A375 (cell line): Measurements from ENCODE around the gene NDUFV1. TPM values are rescaled to one million over a fixed set of nuclear protein-coding genes. Genes with fewer than 3 reads are reported as not detected.

ENCODE experiments used
- small RNA-seq: library from RNA; depleted of rRNA; stranded (forward); fragments of <200 nt; gene quantifications from one replicate; pipeline ENCODE3, GENCODE V24; 2014
- total RNA-seq: library from RNA; depleted of rRNA; stranded (reverse); fragments of >200 nt; shearing (Covaris generic); gene quantifications from 2 replicates; pipeline ENCODE4 v1.2.3, GENCODE V29; 2014; rRNA removed

Gene NDUFV1
- total RNA-seq: 310 and 343 TPM in 2 replicates

DNA sequence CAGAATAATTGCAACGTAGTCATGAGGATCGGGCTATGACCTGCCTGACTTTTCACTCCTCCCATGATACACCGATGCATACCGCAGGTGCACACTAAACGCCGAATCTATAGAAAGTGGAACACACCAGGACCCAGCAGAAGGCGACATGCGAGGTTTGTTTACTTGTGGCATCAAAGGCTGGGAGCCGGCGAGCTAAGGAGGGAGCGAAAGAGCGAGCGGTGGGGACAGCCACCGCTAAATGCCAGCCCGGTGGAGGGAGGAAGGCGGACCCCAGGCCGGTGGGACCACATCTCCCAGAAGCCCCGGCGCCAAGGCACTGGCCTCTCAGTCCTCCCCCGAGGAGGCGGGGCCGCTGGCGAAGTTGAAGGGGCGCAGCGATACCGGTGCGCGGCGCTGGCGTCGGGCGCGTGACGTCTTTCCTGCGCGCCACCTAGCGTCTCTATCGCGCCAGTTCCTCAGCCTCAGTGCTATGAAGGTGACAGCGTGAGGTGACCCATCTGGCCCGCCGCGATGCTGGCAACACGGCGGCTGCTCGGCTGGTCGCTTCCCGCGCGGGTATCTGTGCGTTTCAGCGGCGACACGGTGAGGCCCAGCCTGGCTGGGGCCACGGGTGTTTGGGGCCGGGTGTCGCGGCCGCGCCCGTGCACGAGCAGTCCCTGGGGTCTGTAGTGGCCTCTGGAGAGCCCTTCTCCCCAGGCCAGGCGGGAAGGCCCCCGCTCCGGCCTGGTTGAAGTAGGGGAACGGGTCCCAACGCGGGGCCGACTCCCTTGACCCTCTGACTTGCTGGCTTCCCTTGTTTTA, at the start of gene NDUFV1:
NDUFV1 (plus strand) TSS at position 445 of the 804 bp plus-strand sequence; CDS start at position 514, 69 bp downstream.

DNA sequence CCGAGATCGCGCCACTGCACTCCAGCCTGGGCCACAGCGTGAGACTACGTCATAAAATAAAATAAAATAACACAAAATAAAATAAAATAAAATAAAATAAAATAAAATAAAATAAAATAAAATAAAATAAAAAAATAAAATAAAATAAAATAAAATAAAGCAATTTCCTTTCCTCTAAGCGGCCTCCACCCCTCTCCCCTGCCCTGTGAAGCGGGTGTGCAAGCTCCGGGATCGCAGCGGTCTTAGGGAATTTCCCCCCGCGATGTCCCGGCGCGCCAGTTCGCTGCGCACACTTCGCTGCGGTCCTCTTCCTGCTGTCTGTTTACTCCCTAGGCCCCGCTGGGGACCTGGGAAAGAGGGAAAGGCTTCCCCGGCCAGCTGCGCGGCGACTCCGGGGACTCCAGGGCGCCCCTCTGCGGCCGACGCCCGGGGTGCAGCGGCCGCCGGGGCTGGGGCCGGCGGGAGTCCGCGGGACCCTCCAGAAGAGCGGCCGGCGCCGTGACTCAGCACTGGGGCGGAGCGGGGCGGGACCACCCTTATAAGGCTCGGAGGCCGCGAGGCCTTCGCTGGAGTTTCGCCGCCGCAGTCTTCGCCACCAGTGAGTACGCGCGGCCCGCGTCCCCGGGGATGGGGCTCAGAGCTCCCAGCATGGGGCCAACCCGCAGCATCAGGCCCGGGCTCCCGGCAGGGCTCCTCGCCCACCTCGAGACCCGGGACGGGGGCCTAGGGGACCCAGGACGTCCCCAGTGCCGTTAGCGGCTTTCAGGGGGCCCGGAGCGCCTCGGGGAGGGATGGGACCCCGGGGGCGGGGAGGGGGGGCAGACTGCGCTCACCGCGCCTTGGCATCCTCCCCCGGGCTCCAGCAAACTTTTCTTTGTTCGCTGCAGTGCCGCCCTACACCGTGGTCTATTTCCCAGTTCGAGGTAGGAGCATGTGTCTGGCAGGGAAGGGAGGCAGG, 23.2 kb upstream of the NDUFV1 start, which contains the start of gene GSTP1:
GSTP1 (plus strand) TSS at position 566 of the 958 bp plus-strand sequence; CDS start at position 598, 32 bp downstream.

DNA sequence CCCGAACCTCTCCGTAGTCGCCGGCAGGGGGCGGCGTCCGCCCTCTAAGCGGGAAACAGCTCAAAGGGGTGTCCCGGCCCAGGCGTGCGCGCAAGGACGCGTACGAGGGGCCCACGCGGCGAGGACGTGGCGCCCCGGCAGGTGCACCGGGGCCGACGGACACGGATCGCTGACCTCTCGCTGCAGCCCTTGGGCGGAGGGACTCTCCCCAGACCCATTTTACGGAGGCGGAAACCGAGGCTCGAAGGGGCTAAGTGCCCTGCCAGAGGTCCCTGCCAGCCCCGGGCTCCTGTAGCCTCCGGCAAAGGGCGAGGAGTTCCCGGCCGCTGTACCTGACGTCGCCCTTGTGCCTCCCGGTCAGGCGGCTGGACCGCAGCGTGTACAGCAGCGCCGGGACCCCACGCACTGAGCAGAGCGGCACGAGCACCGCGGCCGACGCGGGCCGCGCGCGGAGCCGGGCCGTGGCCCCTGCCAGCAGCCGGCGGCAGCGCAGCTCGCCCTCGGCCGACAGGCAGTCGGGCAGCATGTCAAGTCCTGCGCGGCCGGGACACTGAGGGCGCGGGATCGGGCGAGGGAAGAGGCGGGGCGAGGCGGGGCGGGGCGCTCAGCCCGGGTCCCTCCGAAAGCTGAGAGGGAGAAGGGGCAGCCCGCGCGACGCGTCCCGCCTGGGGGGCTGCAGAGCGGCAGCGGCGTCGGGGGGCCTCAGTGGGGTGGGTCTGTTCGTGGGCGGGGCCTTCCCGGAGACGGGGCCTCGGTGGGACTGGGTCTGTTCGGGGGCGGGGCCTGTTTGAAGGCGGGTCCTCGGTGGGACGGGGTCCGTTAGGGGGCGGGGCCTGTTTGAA, 22.9 kb downstream of the NDUFV1 start, which contains the start of gene NUDT8:
NUDT8 (minus strand) TSS at position 552 of the 842 bp plus-strand sequence; CDS start at position 526, 26 bp downstream.

DNA sequence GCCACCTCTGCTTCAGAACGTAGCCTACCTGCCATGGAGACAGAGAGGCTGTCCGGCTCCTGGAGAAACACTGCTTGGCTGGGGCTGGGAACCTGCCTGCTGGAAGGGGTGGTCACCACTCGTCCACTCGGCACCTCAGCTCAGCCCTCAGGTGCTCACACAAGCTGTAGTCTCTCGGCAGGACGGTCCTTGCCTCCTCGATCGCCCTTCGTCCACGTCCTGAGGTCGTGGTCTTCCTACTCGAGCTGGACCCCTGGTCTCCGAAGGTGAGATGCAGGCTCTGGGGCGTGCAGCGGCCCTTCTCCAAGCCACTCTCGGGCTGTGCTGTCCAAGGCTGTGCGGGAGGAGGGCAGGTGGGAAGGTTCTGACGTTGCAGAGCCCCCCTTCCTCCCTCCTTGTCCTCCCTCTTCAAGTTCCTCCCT, 32.7 kb downstream of the NDUFV1 start, which contains the start of gene TBX10:
TBX10 (minus strand) TSS at position 326 of the 422 bp plus-strand sequence; CDS start at position 35, 291 bp downstream.

Small RNAs within 50 kb of the gene (small RNA-seq; reads per million reads assigned to genes)
- not detected for gene AP003385.3

Other genes starting within 250 kb of the NDUFV1 start
- 14.1 and 19.9 TPM in 2 replicates for gene CLCF1, start 233.3 kb upstream of the NDUFV1 start, total RNA-seq
- 14.7 and 15.6 TPM in 2 replicates for gene RAD9A, start 214.9 kb upstream of the NDUFV1 start, total RNA-seq
- gene PPP1CA, start 205.1 kb upstream of the NDUFV1 start, total RNA-seq: 177 and 183 TPM in 2 replicates
- gene TBC1D10C, start 202.9 kb upstream of the NDUFV1 start, total RNA-seq: 0.34 TPM in 2 replicates
- gene CARNS1, start 191.3 kb upstream of the NDUFV1 start, total RNA-seq: 0.03 and 0.26 TPM in 2 replicates
- 71.7 and 98.8 TPM in 2 replicates for gene RPS6KB2, start 178.4 kb upstream of the NDUFV1 start, total RNA-seq
- 0.96 and 1.4 TPM in 2 replicates for gene PTPRCAP, start 169.3 kb upstream of the NDUFV1 start, total RNA-seq
- gene CORO1B, start 163.5 kb upstream of the NDUFV1 start, total RNA-seq: 110 and 122 TPM in 2 replicates
- gene GPR152, start 154.2 kb upstream of the NDUFV1 start, total RNA-seq: not detected in 2 replicates
- 0.15 TPM in 1 of 2 replicates, not detected in the other for gene CABP4, start 151.6 kb upstream of the NDUFV1 start, total RNA-seq
- 38.2 and 55.7 TPM in 2 replicates for gene TMEM134, start 137.7 kb upstream of the NDUFV1 start, total RNA-seq
- 182 and 192 TPM in 2 replicates for gene AIP, start 123.9 kb upstream of the NDUFV1 start, total RNA-seq
- 42.1 and 54.4 TPM in 2 replicates for gene PITPNM1, start 101.6 kb upstream of the NDUFV1 start, total RNA-seq
- 35.2 and 35.9 TPM in 2 replicates for gene CDK2AP2, start 98.8 kb upstream of the NDUFV1 start, total RNA-seq
- gene CABP2, start 83.5 kb upstream of the NDUFV1 start, total RNA-seq: not detected in 2 replicates
- 1,098 and 1,233 TPM in 2 replicates for gene GSTP1, start 23.1 kb upstream of the NDUFV1 start, total RNA-seq
- 13.8 and 25.0 TPM in 2 replicates for gene NUDT8, start 23.0 kb downstream of the NDUFV1 start, total RNA-seq
- gene TBX10, start 32.8 kb downstream of the NDUFV1 start, total RNA-seq: not detected in 2 replicates
- gene ACY3, start 43.8 kb downstream of the NDUFV1 start, total RNA-seq: 0.13 TPM in 1 of 2 replicates, not detected in the other
- gene ALDH3B2, start 67.7 kb downstream of the NDUFV1 start, total RNA-seq: not detected in 2 replicates